C4-2B (cell line): ENCODE measurements around the gene RALB.

Experiments used
- H3K27ac ChIP-seq: fragments of 450-650 bp; 2 replicates; pipeline ENCODE4 v1.5.1; 2017
- ZFX ChIP-seq: fragments of 450-650 bp; IDR thresholded peaks from 2 replicates; pipeline ENCODE4 v1.6.1; 2017
- TF ChIP-seq, protein P1 (sequence below): fragments of 450-650 bp; conservative IDR thresholded peaks from 2 replicates; pipeline ENCODE4 v1.5.1; 2017; ENCODE audit warnings: mild to moderate bottlenecking

RALB gene

DNA sequence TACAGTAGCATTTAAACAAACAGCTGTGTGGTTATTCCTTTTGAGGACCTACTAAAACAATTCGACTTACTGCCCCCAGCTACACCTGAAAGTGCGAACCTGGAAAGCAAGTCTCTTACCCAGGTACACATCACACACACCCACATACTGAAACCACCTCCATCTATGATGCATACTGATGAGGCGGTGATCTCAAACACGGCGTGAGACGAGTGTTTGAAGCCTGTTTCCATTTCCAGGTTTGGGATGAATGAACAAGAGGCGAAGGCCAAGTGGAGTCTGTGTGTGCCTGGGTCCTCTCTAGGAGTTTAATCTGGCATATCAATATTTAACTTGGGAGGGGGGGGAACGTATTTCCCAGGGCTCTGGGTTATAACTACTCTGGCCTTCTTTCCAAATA lies 31.0 kb upstream of the RALB start:
- TF ChIP-seq, protein P1, sequence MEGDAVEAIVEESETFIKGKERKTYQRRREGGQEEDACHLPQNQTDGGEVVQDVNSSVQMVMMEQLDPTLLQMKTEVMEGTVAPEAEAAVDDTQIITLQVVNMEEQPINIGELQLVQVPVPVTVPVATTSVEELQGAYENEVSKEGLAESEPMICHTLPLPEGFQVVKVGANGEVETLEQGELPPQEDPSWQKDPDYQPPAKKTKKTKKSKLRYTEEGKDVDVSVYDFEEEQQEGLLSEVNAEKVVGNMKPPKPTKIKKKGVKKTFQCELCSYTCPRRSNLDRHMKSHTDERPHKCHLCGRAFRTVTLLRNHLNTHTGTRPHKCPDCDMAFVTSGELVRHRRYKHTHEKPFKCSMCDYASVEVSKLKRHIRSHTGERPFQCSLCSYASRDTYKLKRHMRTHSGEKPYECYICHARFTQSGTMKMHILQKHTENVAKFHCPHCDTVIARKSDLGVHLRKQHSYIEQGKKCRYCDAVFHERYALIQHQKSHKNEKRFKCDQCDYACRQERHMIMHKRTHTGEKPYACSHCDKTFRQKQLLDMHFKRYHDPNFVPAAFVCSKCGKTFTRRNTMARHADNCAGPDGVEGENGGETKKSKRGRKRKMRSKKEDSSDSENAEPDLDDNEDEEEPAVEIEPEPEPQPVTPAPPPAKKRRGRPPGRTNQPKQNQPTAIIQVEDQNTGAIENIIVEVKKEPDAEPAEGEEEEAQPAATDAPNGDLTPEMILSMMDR, result no peak
- no peak for TF ChIP-seq ZFX
- H3K27ac ChIP-seq, result no peak overlapping the region

DNA sequence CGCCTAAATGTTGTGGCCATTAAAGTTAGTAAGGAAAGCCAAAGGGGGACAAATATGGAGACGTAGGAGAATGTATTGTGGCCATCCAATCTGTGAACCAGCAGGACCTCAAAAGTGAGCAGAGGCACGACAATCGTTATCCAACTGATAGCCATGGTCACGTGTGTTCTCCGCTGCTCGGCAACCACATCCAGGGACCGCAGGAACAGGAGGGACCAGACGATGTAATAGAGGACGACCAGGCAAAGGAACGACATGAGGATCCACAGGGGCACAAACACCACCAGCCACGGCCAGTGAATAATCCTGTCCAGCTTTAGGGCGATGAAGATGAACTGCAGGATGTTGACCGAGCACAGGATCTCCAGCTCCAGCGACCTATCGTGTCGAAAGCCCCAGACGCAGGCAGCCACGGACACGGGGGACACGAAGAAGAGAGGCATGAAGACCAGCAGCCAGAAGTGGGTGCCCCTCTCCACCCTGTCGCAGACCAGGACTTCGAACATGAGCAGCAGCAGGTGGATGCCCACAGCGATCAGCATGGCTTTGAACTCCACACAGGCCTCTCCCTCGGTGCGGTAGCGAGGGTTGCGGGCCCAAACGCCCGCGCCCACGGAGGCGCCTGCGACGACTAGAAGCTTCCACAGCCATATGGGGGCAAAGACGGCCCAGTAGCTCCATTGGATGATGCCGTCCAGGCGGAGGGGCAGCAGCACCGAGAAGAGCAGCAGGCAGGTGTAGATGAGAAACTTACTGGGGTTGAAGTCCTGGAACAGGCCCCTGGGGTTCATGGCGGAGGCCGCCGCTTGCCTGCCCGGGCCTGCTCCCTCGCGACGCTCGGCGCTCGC lies 30.2 kb upstream of the RALB start:
- peak overlapping the region; percentile 91 for H3K27ac ChIP-seq

DNA sequence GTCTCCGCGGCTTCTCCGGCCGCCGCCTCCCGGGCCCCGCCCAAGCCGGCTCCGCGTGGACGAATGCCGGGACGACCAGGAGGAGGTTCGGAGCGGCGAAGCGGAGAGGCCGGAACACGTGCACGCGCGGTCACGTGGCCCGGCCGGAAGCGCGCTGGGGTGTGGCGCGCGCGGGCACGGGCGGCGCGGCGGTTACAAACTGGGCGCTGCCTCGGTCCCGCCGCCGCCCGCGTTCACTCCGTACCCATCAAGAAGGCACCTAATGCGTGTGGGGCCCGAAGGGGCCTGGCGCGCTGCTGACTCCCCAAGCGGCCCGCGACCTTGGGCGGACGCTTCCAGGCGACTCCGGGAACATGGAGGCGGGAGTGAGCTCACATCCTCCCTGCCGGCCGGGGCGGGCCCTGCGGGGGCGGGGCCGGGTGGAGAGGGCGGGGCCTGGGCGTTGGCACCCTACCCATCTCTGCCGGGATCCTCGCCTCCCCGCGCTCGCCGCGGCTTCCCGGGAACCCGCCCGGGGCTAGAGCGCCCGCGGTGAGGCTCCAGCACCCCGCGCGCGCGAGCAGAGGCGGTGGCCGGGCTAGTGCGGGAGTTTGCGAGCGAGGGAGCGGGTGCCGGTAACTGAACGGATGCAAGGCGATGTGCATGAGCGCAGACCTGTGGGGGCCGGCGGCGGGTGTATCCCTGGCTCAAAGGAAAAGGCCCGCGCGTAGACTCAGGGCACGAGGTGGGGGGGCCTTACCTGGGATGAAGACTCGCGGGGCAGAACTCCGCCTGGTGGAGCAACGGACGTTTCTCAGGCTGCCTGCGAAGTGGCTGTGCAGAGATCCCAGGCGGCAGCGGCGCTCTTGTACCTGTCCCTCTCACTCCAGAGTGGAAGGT lies 29.4 kb upstream of the RALB start, which contains the start of gene TMEM185B:
Gene TMEM185B (minus strand): TSS at position 367 of the 879 bp plus-strand sequence. CDS start 424 bp downstream, outside the sequence.
- H3K27ac ChIP-seq, result peak within 1 kb of the TSS; percentile 91
- TF ChIP-seq ZFX, result peak; percentile 62
- TF ChIP-seq, protein P1, result peak; percentile 64

More for the DNA sequence above, 30.2 kb upstream of the RALB start:
- TF ChIP-seq, protein P1, result no peak
- peak; percentile 80; the same call in 1 of the 2 replicates for TF ChIP-seq ZFX

DNA sequence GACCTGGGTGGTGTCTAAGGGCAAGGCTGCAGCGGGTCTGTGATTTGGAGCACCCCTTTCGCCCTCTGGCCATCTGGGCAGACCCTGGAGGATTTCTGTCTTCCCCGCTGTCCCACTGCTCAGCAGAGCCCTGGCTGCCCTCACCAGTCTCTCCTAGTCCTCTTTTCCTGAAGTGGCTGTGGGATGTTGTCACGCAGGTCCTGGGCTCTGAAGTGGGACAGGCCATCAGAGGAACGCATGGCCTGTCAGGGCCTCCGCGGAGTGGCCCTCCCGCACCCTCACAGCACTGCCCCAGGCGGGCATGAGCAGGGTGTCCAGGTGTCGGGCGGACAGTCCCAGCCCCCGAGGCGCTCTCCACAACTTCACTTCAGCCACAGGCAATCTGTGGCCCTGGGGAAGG lies 28.4 kb upstream of the RALB start:
- TF ChIP-seq, protein P1, result no peak
- TF ChIP-seq ZFX, result no peak

DNA sequence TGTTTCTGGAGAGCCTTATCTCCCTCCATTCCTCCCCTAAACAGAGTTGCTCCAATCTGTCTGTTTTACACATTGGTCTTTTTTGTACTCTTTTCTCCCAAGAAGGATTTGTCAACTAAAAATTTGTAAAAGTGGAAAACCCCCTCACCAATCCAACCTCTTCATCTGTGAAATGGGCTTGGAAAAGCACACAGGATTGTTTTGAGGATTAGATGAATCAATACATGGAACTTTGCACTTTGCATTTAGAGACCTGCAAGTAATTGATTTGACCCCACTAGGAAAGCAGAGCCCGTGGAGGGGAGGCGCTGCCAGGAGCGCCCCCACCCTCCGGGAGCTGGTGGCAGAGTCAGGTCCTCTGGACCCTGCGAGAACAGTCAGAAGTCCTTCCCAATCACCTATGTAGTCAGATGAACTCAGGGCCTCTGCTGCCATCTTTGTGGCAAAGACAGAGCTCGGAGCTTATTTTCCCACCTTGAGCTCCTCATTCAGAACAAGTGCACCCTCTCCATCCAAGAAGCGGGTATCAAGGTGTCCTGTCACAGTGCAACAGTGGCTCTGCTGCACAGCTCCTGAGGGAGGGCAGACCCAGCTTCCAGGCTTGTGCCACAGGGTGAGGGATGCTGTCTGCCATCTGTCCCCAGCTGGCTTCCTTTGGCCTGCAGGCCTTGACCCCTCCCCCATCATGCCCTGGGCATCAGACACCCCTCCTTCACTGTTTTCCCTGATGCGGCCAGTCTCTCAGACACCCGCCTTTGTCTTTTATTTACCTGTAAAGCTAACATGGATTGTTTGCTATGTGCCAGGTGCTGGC lies 27.7 kb upstream of the RALB start:
- peak overlapping the region; percentile 91; the same call in 1 of the 2 replicates for H3K27ac ChIP-seq

More for the DNA sequence above, 28.4 kb upstream of the RALB start:
- peak overlapping the region; percentile 91 for H3K27ac ChIP-seq

DNA sequence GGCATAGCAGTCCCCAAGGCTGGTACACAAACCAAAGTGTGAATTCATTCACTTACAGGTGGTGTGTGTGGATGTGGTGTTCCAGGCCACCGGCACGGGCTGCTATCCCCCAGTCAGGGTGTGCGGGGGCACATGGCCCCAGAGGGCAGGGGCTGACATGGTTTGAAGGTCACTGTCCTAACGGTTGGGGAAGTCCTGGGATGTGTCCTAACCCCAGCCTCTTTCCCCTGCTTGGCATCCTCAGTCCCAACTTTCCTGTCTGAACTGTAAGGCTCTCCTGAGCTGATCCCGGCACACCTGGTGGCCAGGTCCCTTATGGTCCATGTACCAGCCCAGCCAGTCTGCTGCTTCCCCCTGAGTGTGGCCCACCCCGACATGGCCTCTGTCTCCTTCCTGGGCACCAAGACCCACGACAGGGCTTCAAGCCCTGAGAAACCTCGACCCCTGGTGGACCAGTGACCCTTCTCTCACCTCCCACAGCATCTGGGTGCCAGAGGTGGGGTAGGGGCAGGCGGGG lies 27.0 kb upstream of the RALB start:
- H3K27ac ChIP-seq, result no peak overlapping the region
- no peak for TF ChIP-seq ZFX
- TF ChIP-seq, protein P1, result no peak

More for the DNA sequence above, 27.7 kb upstream of the RALB start:
- no peak for TF ChIP-seq ZFX
- TF ChIP-seq, protein P1, result no peak
